HG03571 (cell line): ENCODE data around the gene RALGPS2.

Experiments
- ATAC-seq: cut with Tn5 transposase; IDR thresholded peaks from one replicate; pipeline ENCODE4 v1.9.1; 2021; ENCODE audit not compliant: unreplicated experiment

RALGPS2 gene

GRCh38 chr1:178724728-178725465, at the start of gene RALGPS2:
Gene RALGPS2, plus strand, starts transcription at chr1:178725244. Its CDS starts 51,521 bp downstream, at chr1:178776765.
- peak; percentile 52 for ATAC-seq

GRCh38 chr1:178679237-178679636, 45.8 kb upstream of the RALGPS2 start:
- ATAC-seq = no peak

GRCh38 chr1:178682429-178682828, 42.6 kb upstream of the RALGPS2 start:
- ATAC-seq = no peak

- no peak for ATAC-seq
Observed at GRCh38 chr1:178682886-178683285, 42.2 kb upstream of the RALGPS2 start.

- ATAC-seq = no peak
Observed at GRCh38 chr1:178683291-178683690, 41.8 kb upstream of the RALGPS2 start.

GRCh38 chr1:178684111-178684510, 40.9 kb upstream of the RALGPS2 start:
- ATAC-seq = no peak

GRCh38 chr1:178684542-178685000, 40.5 kb upstream of the RALGPS2 start:
- ATAC-seq = peak; percentile 78

GRCh38 chr1:178686407-178686806, 38.6 kb upstream of the RALGPS2 start:
- no peak for ATAC-seq

- no peak for ATAC-seq
Observed at GRCh38 chr1:178688244-178688643, 36.8 kb upstream of the RALGPS2 start.

- no peak for ATAC-seq
Observed at GRCh38 chr1:178689769-178690168, 35.3 kb upstream of the RALGPS2 start.

GRCh38 chr1:178690496-178690895, 34.5 kb upstream of the RALGPS2 start:
- no peak for ATAC-seq

- ATAC-seq = no peak
Observed at GRCh38 chr1:178692564-178693327, 32.3 kb upstream of the RALGPS2 start.

GRCh38 chr1:178693366-178693765, 31.7 kb upstream of the RALGPS2 start:
- ATAC-seq = no peak

GRCh38 chr1:178694923-178695525, 30.0 kb upstream of the RALGPS2 start:
- ATAC-seq = no peak

GRCh38 chr1:178702146-178702545, 22.9 kb upstream of the RALGPS2 start:
- ATAC-seq = no peak

GRCh38 chr1:178704833-178705232, 20.2 kb upstream of the RALGPS2 start:
- ATAC-seq = no peak

- no peak for ATAC-seq
Observed at GRCh38 chr1:178706432-178706831, 18.6 kb upstream of the RALGPS2 start.

- ATAC-seq = no peak
Observed at GRCh38 chr1:178713259-178713658, 11.8 kb upstream of the RALGPS2 start.

- no peak for ATAC-seq
Observed at GRCh38 chr1:178714453-178714852, 10.6 kb upstream of the RALGPS2 start.

- ATAC-seq = no peak
Observed at GRCh38 chr1:178716111-178716510, 8.9 kb upstream of the RALGPS2 start.

- no peak for ATAC-seq
Observed at GRCh38 chr1:178718520-178718919, 6.5 kb upstream of the RALGPS2 start.

GRCh38 chr1:178723546-178723945, 1.5 kb upstream of the RALGPS2 start:
- ATAC-seq = no peak
